Fibroblast of skin of left quadriceps (primary cell): ENCODE results near the gene ZNF777.
"Not testable (repeated sequence)": the region's sequence is repeated elsewhere in the genome, so short reads cannot be mapped to it uniquely, and the experiment has no call there.

Experiments
- DNase-seq, 2 experiments: peaks; one replicate each; pipeline ENCODE4 v3.0.0-alpha.2; 2013; ENCODE audit warnings: low read depth in 2 of 2

ZNF777 gene

DNA sequence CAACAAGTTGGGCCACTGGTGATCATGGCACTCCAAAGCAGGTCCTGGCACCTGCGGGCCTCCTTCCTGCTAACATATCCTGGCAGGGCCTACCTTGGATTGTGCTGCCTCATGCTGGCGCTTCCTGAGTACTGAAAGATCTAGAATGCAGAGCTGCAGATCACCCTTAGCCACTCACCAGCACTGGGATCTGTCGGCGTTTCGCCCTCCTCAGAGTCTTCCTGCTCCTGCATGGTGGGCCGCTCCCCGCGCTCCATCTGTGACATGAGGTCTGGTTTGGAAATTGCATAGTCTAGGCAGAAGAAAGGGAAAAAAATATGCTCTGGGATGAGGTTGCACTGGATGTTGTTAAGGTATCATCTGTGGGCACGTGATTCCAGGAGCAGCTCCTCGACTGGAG lies 10.0 kb downstream of the ZNF777 start:
- DNase-seq = no peak

DNA sequence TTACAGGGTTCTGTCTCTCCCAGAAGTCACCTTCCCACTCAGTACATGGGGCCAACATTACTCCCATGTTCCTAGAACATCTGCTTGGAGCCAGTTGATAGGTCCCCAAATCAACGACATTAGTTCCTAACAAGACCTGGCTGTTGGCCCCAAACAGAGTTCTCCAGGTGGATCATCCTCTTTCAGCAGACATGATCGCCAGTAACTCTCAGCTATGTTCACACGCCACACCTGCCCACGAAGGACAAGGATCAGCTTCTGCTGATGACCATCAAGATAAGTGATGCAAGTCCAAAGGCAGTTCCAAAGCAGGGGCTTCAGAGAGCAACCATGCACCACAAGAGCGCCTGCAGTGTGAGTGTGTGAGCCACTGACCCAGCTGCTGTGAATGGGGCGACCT lies 11.0 kb downstream of the ZNF777 start:
- DNase-seq = no peak

DNA sequence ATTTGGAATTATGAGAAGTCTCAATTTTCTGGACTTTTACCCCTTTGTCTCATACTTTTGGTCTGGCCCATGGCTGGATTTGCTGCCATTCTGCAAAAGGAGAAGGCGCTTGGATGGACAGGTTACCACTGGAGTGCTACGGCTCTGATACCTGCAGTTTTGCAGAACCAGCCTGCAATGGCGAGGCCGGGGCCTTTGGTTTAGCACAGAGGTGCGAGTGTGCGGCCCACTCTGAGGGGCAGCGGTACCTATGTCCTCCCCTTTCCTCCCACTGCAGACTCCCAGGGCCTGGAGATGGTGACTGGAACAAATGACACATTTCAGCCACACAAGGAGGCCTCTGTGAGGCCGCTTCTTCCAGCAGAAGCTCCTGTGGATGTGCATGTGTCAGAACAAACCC lies 11.9 kb downstream of the ZNF777 start:
- DNase-seq = no peak

DNA sequence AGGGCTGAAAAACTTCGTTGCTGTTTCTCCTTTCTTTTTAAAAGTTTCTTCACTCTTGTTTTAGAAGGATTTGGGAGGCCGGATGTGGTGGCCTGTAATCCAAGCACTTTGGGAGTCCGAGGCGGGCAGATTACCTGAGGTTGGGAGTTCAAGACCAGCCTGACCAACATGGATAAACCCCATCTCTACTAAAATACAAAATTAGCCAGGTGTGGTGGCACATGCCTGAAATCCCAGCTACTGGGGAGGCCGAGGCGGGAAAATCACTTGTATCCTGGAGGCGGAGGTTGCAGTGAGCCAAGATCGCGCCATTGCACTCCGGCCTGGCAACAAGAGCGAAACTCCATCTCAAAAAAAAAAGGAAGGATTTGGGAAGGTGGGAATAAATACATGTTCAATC lies 14.8 kb downstream of the ZNF777 start:
- not testable (repeated sequence) for DNase-seq

DNA sequence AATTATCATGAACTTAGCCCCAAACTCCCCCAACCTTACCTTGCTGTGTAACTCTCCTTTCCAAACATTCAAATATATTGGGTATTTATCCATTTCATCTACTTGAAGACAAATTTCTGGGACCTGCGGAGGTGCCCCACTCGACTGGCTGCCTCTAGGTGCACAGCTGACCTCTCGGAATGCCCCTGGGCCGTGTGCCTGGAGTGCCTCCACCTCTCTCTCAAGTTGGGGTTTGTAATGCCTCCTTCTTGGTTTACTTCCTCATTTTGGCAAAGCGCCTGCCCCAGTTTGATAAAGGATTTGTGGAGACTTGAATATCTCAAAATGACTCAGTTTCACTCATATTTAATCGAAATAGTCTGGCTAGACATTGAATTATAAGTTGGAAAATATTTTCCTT lies 16.6 kb downstream of the ZNF777 start:
- no peak for DNase-seq

DNA sequence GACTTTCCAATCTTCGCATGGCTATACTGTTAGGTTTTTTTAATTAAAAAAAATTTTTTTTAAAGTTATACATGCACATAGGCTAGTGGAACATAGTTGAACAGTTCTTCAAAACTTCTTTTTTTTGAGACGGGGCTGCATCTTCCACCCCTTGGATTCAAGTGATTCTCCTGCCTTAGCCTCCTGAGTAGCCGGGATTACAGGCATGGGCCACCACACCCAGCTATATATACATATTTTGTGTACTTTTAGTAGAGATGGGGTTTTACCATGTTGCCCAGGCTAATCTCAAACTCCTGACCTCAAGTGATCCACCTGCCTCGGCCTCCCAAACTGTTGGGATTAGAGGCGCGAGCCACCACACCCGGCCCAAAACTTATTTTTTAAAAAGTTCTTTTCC lies 17.3 kb downstream of the ZNF777 start:
- DNase-seq = no peak

DNA sequence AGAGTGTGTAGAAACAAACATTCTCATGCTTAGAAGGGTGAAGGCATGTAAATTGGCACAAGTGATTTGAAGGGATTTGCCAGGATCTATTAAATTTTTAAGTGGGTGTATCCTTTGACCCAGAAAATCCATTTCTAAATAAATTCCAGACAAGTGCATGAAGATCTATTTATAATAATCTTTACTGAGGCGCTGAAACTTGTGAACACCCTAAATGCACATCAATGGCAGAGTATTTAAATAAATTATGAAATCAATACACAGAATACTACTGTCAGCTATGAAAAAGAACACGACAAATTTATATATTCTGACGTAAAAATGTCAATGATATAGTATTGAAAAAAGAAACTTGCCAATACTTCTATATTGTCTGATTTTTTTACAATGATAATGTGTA lies 17.9 kb downstream of the ZNF777 start:
- no peak for DNase-seq

DNA sequence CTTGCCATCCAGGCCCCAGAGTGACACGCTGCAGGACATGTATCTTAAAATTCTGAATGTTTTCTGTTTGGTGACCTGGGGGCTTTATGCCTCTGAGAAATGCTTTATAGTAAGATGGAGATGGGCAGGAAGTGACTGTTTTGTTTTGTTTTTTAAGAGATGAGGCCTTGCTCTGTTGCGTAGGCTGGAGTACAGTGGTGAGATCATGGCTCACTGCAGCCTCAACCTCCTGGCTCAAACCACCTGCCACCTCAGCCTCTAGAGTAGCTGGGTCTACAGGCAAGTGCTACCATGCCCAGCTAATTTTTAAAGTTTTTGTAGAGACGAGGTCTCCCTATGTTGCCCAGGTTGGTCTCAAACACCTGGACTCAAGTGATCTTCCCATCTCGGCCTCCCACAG lies 20.6 kb downstream of the ZNF777 start:
- no peak for DNase-seq

DNA sequence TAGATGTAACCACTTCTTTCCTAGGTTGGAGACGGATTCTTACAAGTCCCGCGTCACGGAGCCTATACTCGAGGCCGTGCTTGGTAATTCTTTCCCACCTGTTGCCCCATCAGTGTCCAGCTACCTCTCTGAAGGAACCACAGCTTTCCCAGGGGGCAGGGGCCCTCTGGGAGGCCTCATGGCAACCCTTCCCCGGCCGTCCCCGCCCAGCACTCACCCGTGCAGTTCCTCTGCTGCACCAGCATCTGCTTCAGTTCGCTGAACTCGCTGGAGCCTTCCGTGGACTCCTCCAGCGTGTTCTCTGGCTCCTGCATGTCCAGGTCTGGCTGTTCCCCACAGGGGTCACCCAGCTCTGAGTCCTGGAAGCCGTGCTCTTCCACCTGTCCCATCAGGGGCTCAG lies 24.5 kb downstream of the ZNF777 start:
- DNase-seq = no peak

DNA sequence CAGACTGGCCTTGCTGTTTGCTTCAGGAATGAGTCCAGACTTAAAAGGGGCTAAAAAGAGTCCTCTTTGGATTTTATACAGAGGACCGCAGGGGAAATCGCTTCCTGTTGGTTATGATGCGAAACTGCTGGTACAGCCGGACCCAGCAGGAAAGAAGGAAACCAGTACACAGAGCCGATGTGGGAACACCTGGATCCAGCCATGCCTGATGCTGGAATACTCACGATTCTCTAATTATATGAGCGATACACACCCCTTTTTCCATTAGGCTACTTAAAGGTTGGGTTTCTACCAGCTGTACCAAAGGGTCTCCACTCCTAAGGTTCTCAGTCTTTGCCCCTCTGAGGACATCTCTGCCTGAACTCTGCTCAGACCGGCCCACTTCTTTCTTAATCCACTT lies 27.7 kb downstream of the ZNF777 start:
- no peak for DNase-seq

DNA sequence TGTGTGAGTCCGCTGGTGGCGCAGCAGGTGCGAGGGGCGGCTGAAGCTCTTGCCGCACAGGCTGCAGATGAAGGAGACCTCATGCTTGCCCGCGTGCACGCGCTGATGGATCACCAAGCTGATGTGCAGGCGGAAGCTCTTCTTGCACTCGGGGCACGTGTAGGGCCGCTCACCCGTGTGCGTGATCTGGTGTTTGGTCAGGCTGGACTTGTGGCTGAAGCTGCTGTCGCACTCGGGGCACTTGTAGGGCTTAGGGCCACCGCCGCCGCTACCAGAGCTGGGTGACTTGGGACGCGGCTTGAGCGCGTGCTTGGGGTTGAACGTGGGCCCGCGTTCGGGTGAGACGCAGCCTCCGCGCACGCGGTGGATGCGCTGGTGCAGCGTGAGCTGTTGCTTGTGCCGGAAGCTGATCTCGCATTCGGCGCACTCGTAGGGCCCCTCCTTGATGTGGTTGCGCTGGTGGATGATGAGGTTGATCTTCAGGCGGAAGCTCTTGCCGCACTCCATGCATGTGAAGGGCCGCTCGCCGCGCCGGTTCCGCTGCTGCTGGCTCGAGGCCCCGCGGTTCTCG lies 28.7 kb downstream of the ZNF777 start:
- no peak for DNase-seq

DNA sequence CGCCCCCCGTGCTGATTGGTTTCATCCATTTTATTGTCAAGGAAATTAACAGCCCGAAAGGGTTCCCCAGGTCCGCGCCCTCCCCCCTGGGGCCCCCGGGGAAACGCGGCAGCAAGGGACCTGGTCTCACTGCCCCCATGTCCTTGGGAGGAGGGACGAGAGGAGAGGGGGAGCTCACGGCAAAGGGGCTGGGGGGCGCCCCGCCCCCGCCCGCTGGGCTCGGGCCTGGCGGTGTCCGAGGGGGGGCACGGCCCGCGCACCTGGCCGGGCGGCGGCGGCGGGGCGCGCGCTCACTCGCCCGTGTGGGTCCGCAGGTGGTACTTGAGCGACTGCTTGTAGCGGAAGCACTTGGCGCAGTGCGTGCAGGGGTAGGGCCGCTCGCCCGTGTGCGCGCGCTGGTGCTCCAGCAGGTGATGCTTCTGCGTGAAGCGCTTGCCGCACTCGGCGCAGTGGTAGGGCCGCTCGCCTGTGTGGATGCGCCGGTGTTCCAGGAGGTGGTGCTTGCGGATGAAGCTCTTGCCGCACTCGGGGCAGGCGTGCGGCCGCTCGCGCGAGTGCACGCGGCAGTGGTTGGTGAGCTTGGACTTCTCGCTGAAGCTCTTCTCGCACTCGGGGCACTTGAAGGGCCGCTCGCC lies 29.3 kb downstream of the ZNF777 start:
- no peak for DNase-seq

DNA sequence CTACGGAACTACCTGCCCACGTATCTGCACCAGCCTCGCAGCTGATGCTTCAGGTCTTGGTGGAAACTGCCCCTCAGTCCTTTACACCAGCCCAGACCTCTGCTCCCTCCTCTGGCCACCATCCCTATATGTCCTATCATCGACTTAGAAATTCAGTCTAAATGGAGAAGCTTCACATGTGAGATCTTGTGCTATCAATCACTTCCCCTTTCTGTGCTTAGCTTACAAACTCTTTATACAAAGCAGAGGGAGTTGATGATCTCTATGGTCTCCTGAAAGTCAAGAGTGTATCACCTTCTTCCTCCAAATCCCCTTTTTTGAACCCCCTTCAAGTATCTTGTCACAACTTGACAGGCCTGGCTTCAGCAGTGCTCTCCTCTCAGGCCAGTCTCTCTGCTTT lies 30.7 kb downstream of the ZNF777 start:
- DNase-seq = no peak

DNA sequence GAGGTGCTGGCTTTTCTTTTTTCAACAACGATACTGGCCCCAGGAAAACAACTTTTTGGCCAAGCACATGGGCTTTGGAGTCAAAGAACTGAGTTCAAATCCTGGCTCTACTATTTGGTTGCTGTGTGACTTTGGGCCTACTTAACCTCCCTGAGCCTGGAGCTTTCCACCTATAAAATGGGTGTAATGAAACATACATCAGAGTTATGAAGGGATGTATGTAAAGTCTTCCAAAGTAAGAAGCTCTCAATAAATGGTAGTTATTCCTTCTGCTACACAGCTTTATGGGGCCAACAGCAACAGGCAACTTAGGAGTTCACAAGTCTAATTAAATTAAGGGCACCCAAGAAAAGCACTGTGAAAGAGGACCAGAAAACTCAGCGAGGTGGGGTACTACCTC lies 33.0 kb downstream of the ZNF777 start:
- no peak for DNase-seq

DNA sequence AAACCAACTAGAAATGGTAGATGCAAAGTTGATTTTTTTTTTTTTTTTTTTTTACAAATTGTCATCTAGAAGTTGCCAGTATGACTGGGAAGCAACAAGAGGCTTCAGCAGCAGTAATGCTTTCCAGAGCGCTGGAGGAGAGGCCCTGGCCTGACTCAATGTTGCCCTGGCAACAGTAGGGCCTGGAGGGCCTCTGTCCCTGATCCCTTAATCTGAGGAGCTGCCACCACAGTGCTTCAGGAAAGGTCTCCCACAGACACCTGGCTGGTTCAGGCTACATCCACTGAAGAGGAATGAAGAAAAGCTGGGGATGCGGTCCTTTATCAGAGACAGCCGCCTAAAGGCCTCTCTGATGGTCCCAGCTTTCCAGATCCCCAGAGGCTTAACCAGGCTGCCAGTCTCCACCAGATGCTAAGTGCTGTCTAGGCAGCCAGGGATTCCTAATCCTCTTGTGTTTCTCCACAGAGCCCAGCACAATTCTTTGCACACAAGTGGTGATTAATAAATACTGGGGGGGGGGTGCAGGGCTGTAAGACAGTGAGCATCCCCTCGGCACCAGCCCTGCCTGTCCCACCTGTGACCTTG lies 33.7 kb downstream of the ZNF777 start:
- DNase-seq = no peak

DNA sequence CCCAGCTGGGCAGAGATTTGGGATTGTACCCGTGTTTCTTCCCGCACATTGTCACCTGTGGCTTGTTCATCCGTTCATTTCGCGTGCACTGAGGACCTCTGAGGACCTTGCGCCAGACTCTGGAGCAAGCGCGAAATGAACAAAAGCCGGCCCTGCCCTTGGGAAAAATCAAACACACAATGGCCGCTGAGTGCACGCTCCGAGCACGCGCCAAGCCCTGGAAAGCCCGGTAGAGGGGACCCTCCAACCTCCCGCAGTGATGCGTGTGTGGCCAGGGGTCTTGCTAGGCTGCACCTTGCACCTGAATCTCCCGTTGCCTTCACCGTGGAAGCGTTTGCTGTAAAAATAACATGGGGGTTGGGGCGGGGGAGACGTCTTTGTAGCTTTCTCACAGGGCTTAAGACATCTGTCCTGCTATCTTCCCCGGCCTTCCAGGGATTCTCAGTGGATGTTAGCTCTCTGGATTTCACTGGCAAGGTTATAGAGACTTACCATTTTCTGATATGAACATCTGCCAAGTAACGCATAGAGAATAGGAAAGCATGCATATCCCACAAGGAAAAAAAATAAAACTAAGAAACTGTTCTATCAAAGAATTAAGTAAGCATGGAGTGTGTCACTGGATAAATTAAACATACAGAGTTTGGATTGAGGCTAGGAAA lies 37.3 kb downstream of the ZNF777 start:
- DNase-seq = no peak

DNA sequence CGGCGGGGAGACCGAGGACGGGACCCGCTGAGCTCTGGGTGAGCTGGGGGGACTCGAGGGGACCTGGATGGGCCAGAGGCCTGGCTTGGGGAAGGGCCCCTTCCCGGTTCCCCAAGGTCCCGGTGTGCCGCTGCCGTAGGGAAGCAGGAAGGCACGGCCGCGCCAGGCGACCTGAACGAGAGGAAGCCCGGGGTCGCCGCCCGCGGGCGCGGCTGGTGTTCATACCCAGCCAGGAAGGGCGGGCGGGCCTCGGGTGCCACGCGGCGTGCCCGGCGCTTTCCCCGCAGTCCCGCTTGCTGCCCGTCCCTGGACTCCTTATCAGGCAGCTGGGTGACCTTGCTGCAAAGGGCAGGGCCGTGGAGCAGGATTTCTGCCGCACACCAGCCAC lies 38.0 kb downstream of the ZNF777 start:
- no peak for DNase-seq

DNA sequence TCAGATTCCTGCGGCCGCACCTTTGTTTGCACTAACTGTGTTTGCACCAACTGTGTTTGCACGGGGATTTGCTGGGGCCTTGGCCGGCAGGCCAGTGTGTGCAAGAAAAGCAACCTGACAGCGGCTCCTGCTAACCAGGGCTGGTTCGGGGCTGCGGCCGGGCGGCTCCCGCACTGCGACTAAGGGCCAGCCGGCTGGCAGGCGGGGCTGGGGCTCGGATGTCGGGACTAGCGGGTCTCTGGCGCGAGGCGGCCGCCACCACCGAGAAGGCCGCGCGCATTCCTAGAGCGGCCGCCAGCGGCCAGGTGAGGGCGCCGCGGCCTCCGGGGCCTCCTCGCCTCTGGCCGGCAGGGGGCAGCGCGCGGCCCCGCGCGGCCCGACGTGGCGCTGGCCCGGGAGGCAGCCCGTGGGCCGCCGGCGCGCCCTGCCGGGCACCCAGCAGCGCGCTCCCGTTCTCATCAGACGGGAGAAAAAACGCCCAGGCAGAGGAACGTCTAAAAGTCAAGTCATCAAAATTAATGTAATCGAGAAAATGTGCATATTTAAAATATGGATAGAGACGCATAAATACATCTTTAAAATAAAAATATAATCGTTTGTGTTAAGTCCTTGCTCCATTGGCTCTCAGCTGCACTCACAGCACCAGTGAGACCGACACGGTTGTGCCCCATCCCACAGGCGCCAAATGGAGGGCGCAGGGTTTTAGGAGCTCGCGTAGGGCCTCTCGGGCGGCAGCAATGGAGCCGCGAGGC lies 38.5 kb downstream of the ZNF777 start:
- peak; percentile 24 to 30 for DNase-seq

DNA sequence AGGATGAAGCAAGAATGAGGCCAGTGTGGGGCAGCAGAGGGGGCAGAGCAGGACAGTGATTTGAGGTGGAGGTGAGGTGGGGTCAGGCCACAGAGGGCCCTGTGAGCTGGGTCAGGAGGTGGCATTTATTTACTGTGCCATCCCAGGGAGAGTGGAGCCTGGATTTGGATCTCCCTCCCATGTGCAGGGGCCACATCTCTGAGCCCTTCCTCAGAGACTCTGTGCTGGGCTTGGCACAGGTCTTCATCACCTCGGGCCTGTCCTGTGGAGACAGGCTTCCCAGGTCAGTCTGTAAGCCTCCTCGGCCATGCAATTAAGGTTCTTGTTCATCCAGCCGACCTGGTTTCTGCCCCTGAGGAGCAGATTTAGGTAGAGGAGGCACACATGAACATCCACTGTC lies 40.9 kb downstream of the ZNF777 start:
- DNase-seq = no peak

DNA sequence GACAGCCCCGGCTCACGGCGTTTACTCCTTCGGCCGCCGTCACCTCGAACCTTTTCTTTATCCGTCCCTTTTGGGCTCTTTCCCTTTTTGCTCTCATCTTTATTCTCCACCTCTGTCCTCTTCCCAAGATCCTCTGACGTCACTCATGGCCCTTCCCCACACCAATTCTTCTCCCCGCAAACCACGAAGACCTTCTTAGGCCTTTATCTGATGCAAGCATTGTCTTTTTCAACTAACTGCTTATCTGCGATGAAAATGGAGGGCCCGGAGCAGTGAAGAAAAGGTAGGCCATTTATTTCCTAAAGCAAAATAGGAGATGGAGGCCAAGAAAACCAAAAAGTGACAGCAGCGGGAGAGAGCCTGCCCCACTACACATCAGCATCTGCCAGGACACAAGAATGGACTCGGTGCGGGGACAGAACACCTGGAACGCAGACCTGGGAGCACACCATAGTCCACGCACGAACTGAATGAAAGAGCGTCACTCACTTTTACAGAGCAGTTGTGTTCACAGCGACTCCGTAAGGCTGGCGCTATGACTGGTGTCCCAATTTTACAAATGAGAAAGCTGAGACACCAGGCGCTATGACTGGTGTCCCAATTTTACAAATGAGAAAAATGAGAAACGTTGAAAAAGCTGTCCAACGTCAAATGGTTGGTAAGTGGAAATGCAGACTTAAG lies 45.3 kb downstream of the ZNF777 start:
- DNase-seq = peak in 1 of 2 experiments; percentile 1

DNA sequence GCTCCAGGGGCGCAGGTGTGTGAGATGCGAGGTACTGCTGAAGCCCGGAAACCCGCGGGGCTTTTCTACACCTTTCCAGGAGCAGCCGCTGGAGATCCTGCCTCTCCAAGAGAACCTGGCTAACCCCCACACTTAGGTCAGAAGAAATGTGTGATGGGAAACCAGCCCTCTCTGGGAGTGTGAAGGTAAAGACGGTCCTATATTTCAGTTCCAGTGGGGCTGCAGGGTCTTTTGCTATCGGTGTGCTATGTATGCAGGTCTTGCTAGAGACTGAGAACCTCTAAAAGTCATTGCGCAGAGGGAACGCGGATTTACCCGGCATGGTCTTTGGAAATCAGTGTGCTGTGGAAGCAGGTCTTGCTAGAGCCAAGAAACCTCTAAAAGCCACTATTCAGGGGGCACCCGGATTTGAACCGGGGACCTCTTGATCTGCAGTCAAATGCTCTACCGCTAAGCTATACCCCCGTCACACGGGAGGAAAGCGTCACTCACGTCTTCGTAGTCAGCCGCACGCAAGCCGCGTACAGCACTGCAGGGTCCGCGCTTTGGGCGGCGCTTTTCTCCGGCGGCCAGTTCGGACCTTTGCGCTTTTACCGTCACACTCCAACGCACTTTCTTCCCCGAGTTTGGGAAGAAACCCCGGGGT lies 46.0 kb downstream of the ZNF777 start:
- DNase-seq = peak; percentile 39
